Fibroblast of lung (primary cell): ENCODE results near the gene GRHL3. TPM values are rescaled to one million over a fixed set of nuclear protein-coding genes. Genes with fewer than 3 reads are reported as not detected.

Experiments used
- DNase-seq, 2 donors: peaks; one replicate each; pipeline versions ENCODE4 v3.0.0 to v3.0.0-alpha.2; 2010; ENCODE audit warnings: low read depth in 2 of 2
- H2AFZ ChIP-seq: 2 replicates; pipeline ENCODE4 v1.5.1; 2012; ENCODE audit warnings: low read length, control low read depth, inconsistent platforms
- H3K27ac ChIP-seq: 2 replicates; pipeline ENCODE4 v1.5.1; 2011; ENCODE audit warnings: low read length, control low read depth; ENCODE audit not compliant: insufficient read depth
- H3K27me3 ChIP-seq: 2 replicates; pipeline ENCODE4 v1.5.1; 2011; ENCODE audit warnings: mild to moderate bottlenecking, low read length; ENCODE audit not compliant: control insufficient read depth, insufficient read depth
- H3K36me3 ChIP-seq: 2 replicates; pipeline ENCODE4 v1.5.1; 2011; ENCODE audit warnings: low read length; ENCODE audit not compliant: control insufficient read depth, insufficient read depth
- H3K4me1 ChIP-seq: 2 replicates; pipeline ENCODE4 v1.5.1; 2011; ENCODE audit warnings: low read length; ENCODE audit not compliant: control insufficient read depth, insufficient read depth; ENCODE audit errors: extremely low read depth
- H3K4me2 ChIP-seq: 2 replicates; pipeline ENCODE4 v1.5.1; 2011; ENCODE audit warnings: low read length, control low read depth; ENCODE audit not compliant: insufficient read depth; ENCODE audit errors: extremely low read depth
- H3K4me3 ChIP-seq, 4 experiments: fragments of 200-600 bp in 1 of 4; sonication (generic) in 1 of 4; replicated peaks in 1 of 4; 2 replicates each; pipeline ENCODE4 v1.5.1; 2011 to 2016; ENCODE audit warnings: low read length in 4 of 4, low read depth in 3 of 4, mild to moderate bottlenecking in 3 of 4, control low read depth in 2 of 4, inconsistent platforms in 1 of 4, mixed read lengths in 1 of 4; ENCODE audit not compliant: insufficient read depth in 1 of 4; ENCODE audit errors: control extremely low read depth in 1 of 4
- H3K79me2 ChIP-seq: 2 replicates; pipeline ENCODE4 v1.5.1; 2012; ENCODE audit warnings: mild to moderate bottlenecking, low read length, inconsistent platforms; ENCODE audit not compliant: control insufficient read depth, insufficient read depth
- H3K9ac ChIP-seq: 2 replicates; pipeline ENCODE4 v1.5.1; 2011; ENCODE audit warnings: mild to moderate bottlenecking, low read length, control low read depth; ENCODE audit not compliant: insufficient read depth
- H3K9me3 ChIP-seq: 2 replicates; pipeline ENCODE4 v1.5.1; 2012; ENCODE audit warnings: low read depth, low read length; ENCODE audit not compliant: control insufficient read depth, insufficient read depth
- H4K20me1 ChIP-seq: 2 replicates; pipeline ENCODE4 v1.5.1; 2011; ENCODE audit warnings: low read length; ENCODE audit not compliant: control insufficient read depth, insufficient read depth; ENCODE audit errors: extremely low read depth
- CTCF ChIP-seq, 2 donors: IDR thresholded peaks in 1 of 2; conservative IDR thresholded peaks in 1 of 2; 1 replicate in 1 of 2; 2 replicates in 1 of 2; pipeline ENCODE4 v1.5.1; 2011 to 2012; ENCODE audit warnings: low read length in 2 of 2, control low read depth in 1 of 2, inconsistent platforms in 1 of 2, low read depth in 1 of 2, mild to moderate bottlenecking in 1 of 2
- EZH2 ChIP-seq: IDR thresholded peaks from 2 replicates; pipeline ENCODE4 v1.5.1; 2012; ENCODE audit warnings: low read length, control low read depth, mild to moderate bottlenecking; ENCODE audit errors: missing control alignments
- polyA plus RNA-seq, 2 donors: library from polyadenylated mRNA; depleted of rRNA in 1 of 2; stranded (reverse) in 1 of 2; unstranded in 1 of 2; fragments of >200 nt; gene quantifications; 2 replicates each; pipeline ENCODE4 v1.2.1, GENCODE V29; 2011 to 2012; ENCODE audit warnings: missing spikeins in 1 of 2
- total RNA-seq: library from RNA; depleted of rRNA; stranded (reverse); fragments of >200 nt; gene quantifications from 2 replicates; pipeline ENCODE4 v1.2.1, GENCODE V29; 2014

GRHL3 gene
- total and polyA plus RNA-seq, 2 donors (not counting 1 experiment from before 2014, with no cell fraction given): 0.03 TPM; not detected in 1

DNA sequence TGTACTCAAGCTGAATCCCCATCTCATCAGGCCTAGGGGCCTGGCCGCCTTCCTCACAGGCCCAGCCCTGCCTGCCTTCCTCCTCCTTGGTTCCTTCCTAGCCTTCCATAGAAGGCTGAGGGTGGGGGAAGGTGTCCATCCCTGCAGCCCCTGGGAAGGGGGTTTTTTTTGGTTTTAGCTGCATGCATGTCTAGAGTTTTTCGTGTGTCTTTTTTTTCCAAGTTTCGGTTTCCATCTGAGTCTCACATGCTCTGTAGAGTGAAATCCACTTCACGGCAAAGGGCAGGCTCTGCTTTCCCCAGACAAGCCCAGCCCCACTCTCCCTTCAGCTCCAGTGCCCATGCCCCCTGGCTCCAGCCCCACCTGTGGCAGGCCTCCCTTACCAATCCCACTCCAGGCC lies 32.1 kb downstream of the GRHL3 start:
- no peak overlapping the region for H3K27ac ChIP-seq
- DNase-seq: no peak
- H4K20me1 ChIP-seq: no peaks in the 10 kb centered on the region
- H3K4me1 ChIP-seq: no peaks in the 10 kb centered on the region
- no peak overlapping the region for H3K9ac ChIP-seq
- no peaks in the 10 kb centered on the region for H3K36me3 ChIP-seq
- H3K79me2 ChIP-seq: no peaks in the 10 kb centered on the region
- no peak overlapping the region for H3K4me3 ChIP-seq
- H3K4me2 ChIP-seq: no peak overlapping the region
- no peak for TF ChIP-seq EZH2
- no peak for TF ChIP-seq CTCF (conservative IDR thresholded peaks at IDR 0.05 in 1 of 2, IDR thresholded peaks at IDR 0.05 in 1 of 2; ENCODE audit: low read depth in 1 of 2, low read length in 2 of 2)
- no peak overlapping the region for H2AFZ ChIP-seq
- no peaks in the 10 kb centered on the region for H3K9me3 ChIP-seq
- peaks cover 2% of the 10 kb centered on the region for H3K27me3 ChIP-seq

DNA sequence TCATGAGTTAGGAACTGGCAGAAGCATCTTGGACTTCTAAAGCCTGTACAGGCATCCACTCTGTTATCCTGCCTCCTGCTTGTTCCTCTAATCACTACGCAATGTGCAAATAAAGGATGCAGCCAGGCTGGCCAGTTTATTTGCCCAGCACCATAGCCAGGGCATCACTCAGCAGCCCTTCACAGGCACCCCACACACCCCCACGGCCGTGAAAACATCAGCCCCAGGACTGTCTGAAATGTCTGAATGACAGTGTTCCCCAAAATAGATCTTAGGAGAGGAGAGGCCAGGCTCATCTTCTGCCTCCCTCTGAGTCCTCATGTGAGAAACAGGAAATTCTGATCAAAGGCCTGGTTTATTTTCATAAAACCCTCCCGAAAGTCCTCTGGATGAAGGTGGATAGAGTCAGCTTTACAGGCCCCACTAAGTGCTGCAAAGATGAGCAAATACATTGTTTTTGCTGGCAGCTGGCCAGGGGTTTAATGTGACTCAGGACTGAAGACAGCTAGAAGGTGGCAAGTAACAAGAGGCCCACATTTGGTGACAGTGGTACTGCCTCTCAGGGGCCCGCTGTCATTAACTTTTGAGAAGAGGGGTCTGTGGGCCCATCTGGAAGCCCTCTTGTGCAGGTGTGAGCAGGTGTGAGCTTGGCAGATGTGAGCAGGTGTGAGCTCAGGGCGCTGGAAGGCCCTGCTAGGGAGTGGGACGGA lies 32.9 kb downstream of the GRHL3 start:
- Histone ChIP-seq H3K9ac (no peak overlapping the region), H3K27me3 (peaks cover 2% of the 10 kb centered on the region), H3K4me2 (no peak overlapping the region), H3K27ac (no peak overlapping the region), H4K20me1 (no peaks in the 10 kb centered on the region), H3K4me1 (no peaks in the 10 kb centered on the region), H3K9me3 (no peaks in the 10 kb centered on the region), H3K4me3 (no peak overlapping the region), H3K79me2 (no peaks in the 10 kb centered on the region), H3K36me3 (no peaks in the 10 kb centered on the region), H2AFZ (no peak overlapping the region)
- no peak for TF ChIP-seq CTCF (conservative IDR thresholded peaks at IDR 0.05 in 1 of 2, IDR thresholded peaks at IDR 0.05 in 1 of 2; ENCODE audit: low read depth in 1 of 2, low read length in 2 of 2)
- TF ChIP-seq EZH2: no peak
- peak; percentile 44 to 46 for DNase-seq

GRCh38 chr1:24353292-24353891 lies 34.2 kb downstream of the GRHL3 start:
- no peak for TF ChIP-seq CTCF (conservative IDR thresholded peaks at IDR 0.05 in 1 of 2, IDR thresholded peaks at IDR 0.05 in 1 of 2; ENCODE audit: low read depth in 1 of 2, low read length in 2 of 2)
- TF ChIP-seq EZH2: no peak
- H3K9ac ChIP-seq: no peak overlapping the region
- no peaks in the 10 kb centered on the region for H3K9me3 ChIP-seq
- no peak overlapping the region for H3K4me3 ChIP-seq
- no peaks in the 10 kb centered on the region for H3K4me1 ChIP-seq
- H3K27ac ChIP-seq: no peak overlapping the region
- no peaks in the 10 kb centered on the region for H4K20me1 ChIP-seq
- H2AFZ ChIP-seq: no peak overlapping the region
- no peak overlapping the region for H3K4me2 ChIP-seq
- peaks cover 1% of the 10 kb centered on the region for H3K36me3 ChIP-seq
- peaks cover 2% of the 10 kb centered on the region for H3K27me3 ChIP-seq
- H3K79me2 ChIP-seq: no peaks in the 10 kb centered on the region
- no peak for DNase-seq
